Lung (tissue), 12 donors: ENCODE measurements around the gene CNTNAP2. TPM values are rescaled to one million over a fixed set of nuclear protein-coding genes. Genes with fewer than 3 reads are reported as not detected.

ENCODE experiments used
- ATAC-seq: fragments of 200-7000 bp; cut with Tn5 transposase; one replicate; pipeline ENCODE4 v1.9.1; 2020; ENCODE audit warnings: moderate number of reproducible peaks; ENCODE audit not compliant: insufficient read depth, low FRiP score
- DNase-seq, 3 donors: peaks; one replicate each; pipeline ENCODE4 v3.0.0-alpha.2; 2013 to 2017
- H3K27ac ChIP-seq, 2 donors: one replicate each; pipeline ENCODE4 v1.5.1; 2013; ENCODE audit warnings: mild to moderate bottlenecking in 2 of 2, moderate library complexity in 2 of 2, control low read depth in 1 of 2, inconsistent platforms in 1 of 2, low read depth in 1 of 2, low read length in 1 of 2
- H3K27me3 ChIP-seq, 3 donors: one replicate each; pipeline ENCODE4 v1.5.1; 2013; ENCODE audit warnings: low read length in 2 of 3; ENCODE audit not compliant: control insufficient read depth in 3 of 3, insufficient read depth in 3 of 3
- H3K36me3 ChIP-seq, 4 donors: one replicate each; pipeline ENCODE4 v1.5.1; 2013; ENCODE audit warnings: low read length in 4 of 4, mild to moderate bottlenecking in 1 of 4, moderate library complexity in 1 of 4; ENCODE audit not compliant: control insufficient read depth in 4 of 4, insufficient read depth in 4 of 4
- H3K4me1 ChIP-seq, 5 donors: one replicate each; pipeline ENCODE4 v1.5.1; 2013; ENCODE audit warnings: low read length in 5 of 5, mild to moderate bottlenecking in 2 of 5, moderate library complexity in 1 of 5; ENCODE audit not compliant: control insufficient read depth in 5 of 5, insufficient read depth in 5 of 5
- H3K4me3 ChIP-seq: one replicate; pipeline ENCODE4 v1.5.1; 2013; ENCODE audit warnings: mild to moderate bottlenecking, control low read depth, moderate library complexity
- H3K9ac ChIP-seq, 2 donors: one replicate each; pipeline ENCODE4 v1.5.1; 2013; ENCODE audit warnings: low read length in 2 of 2, control low read depth in 1 of 2; ENCODE audit not compliant: insufficient read depth in 1 of 2
- H3K9me3 ChIP-seq, 4 donors: one replicate each; pipeline ENCODE4 v1.5.1; 2013; ENCODE audit warnings: low read length in 3 of 4, mild to moderate bottlenecking in 1 of 4, moderate library complexity in 1 of 4; ENCODE audit not compliant: control insufficient read depth in 4 of 4, insufficient read depth in 3 of 4
- WGBS, 2 donors: extraction: QIAGEN DNeasy Blood & Tissue Kit; methylation state at CpG; one replicate each; pipeline ENCODE4 v1.1.7; 2013; 5-methylcytosine and 5-hydroxymethylcytosine counted together
- polyA plus RNA-seq, 2 donors: library from polyadenylated mRNA; stranded (reverse); fragments of 200-250 nt; gene quantifications; one replicate each; pipeline ENCODE4 v1.2.1, GENCODE V29; 2013
- total RNA-seq, 2 donors: library from RNA; depleted of rRNA in 1 of 2; stranded (reverse); fragments of >200 nt in 1 of 2; gene quantifications; one replicate each; pipeline ENCODE4 v1.2.1, GENCODE V29; 2014 to 2021
- TF ChIP-seq, protein P1 (sequence below): IDR thresholded peaks from 2 replicates; pipeline ENCODE4 v1.5.1; 2012; ENCODE audit warnings: mild to moderate bottlenecking; ENCODE audit errors: control extremely low read depth, extremely low read depth
- donor health status: control.
- donor health status: control.
- donor health status: Bipolar disorder and iron deficiency.
- donor health status: healthy.
- donor health status: DM: yes; HTN: yes; CAD: no.

The CNTNAP2 gene
- total and polyA plus RNA-seq, 4 donors: 0.18 to 45.3 (median 0.52) TPM

DNA sequence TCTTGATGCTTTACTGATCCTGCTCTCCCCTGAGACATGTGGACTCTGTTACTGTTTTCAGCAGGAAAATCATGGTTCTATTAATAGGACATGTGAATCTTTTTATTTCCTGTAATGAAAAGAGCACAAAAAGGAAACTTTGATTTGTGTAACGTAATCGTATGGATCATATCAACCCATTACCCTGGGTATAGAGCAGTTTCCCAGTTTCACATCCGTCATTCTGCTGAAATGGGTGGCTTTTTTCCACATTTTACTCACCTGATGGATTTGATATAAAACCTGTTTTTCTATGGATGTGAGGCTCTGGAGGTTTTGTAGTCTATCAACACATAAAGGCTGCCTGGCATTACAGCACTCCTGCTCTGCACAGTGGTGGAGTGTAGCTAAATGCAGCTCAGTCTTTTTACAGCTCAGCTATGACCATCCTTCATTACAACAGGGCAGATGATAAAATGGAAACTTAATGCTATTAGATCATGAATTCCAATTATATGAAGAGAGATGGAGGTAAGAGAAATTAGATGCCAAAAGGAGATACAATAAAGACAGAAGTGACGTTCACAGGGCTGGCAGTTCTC, 1987.6 kb downstream of the CNTNAP2 start:
- H3K9me3 ChIP-seq: no peaks in the 10 kb centered on the region
- no peaks in the 10 kb centered on the region for H3K4me1 ChIP-seq
- no peaks in the 10 kb centered on the region for H3K36me3 ChIP-seq
- ATAC-seq (no peak), DNase-seq (no peak)
- no peak overlapping the region for H3K27ac ChIP-seq
- no peak overlapping the region for H3K4me3 ChIP-seq
- TF ChIP-seq, protein P1, sequence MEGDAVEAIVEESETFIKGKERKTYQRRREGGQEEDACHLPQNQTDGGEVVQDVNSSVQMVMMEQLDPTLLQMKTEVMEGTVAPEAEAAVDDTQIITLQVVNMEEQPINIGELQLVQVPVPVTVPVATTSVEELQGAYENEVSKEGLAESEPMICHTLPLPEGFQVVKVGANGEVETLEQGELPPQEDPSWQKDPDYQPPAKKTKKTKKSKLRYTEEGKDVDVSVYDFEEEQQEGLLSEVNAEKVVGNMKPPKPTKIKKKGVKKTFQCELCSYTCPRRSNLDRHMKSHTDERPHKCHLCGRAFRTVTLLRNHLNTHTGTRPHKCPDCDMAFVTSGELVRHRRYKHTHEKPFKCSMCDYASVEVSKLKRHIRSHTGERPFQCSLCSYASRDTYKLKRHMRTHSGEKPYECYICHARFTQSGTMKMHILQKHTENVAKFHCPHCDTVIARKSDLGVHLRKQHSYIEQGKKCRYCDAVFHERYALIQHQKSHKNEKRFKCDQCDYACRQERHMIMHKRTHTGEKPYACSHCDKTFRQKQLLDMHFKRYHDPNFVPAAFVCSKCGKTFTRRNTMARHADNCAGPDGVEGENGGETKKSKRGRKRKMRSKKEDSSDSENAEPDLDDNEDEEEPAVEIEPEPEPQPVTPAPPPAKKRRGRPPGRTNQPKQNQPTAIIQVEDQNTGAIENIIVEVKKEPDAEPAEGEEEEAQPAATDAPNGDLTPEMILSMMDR: no peak
- no peak overlapping the region for H3K9ac ChIP-seq
- H3K27me3 ChIP-seq: no peaks in the 10 kb centered on the region
- WGBS, 2 donors: 65 to 75% methylated on average over 4 of the region's 4 CpGs

DNA sequence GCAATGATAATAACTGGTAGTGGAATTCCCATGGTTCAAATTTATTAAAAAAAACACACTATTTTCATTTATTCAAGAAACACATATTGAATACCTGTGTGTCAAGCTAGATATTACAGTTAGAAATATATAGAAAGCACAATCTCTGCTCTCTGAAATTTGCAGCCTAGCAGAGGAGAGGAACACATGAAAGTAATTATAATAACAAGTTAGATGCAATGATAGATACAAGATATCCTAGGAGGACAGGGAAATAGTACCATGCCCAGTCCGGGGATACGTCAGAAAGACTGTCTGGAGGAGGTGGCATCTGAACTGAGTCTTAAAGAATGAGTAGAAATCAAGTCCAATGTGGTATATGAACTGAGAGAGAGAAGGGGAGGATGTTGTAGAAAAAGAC, 1988.3 kb downstream of the CNTNAP2 start:
- no peak for ATAC-seq
- H3K9me3 ChIP-seq: no peaks in the 10 kb centered on the region
- H3K36me3 ChIP-seq: no peaks in the 10 kb centered on the region
- no peaks in the 10 kb centered on the region for H3K27me3 ChIP-seq
- H3K4me1 ChIP-seq: peaks cover 0 to under 1% (median 0%) of the 10 kb centered on the region in 5 donors
- no peak for DNase-seq
- H3K4me3 ChIP-seq: no peak overlapping the region
- TF ChIP-seq, protein P1: no peak
- H3K27ac ChIP-seq: no peak overlapping the region
- WGBS, 2 donors: 87 to 95% methylated on average over 2 of the region's 2 CpGs
- no peak overlapping the region for H3K9ac ChIP-seq

DNA sequence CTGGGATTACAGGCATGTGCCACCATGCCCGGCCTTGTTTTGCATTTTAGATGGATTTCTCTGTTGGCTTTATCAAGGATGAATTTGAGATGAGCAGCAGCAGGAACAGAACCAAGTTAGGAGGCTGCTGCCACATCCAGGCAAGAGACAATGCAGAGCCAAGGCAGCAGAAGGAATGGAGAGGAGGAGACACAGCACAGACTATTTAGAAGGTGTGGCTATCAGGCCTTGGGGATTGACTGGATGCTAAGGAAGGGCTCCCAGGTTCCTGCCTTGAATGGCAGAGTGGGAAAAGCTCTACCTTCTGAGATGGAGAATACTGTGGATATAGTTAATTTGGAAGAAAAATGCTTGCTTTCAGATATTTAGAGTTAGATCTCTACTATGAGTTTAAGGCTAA, 1989.3 kb downstream of the CNTNAP2 start:
- no peak for ATAC-seq
- no peaks in the 10 kb centered on the region for H3K27me3 ChIP-seq
- no peak overlapping the region for H3K4me3 ChIP-seq
- H3K9ac ChIP-seq: no peak overlapping the region
- TF ChIP-seq, protein P1: no peak
- H3K4me1 ChIP-seq: peaks cover 0 to 6% (median 0%) of the 10 kb centered on the region in 5 donors
- no peak for DNase-seq
- H3K9me3 ChIP-seq: no peaks in the 10 kb centered on the region
- no peaks in the 10 kb centered on the region for H3K36me3 ChIP-seq
- WGBS, 2 donors: 93 to 96% methylated on average over 1 of the region's 1 CpG
- H3K27ac ChIP-seq: no peak overlapping the region
